Transverse colon (tissue), 3 donors: ENCODE data around the gene EP300.

ENCODE experiments used
- POLR2A ChIP-seq: fragments of 450-650 bp; IDR thresholded peaks from one replicate; pipeline ENCODE4 v1.6.1; 2016; ENCODE audit warnings: antibody characterized with exemption, mild to moderate bottlenecking, moderate library complexity
- TF ChIP-seq, protein P1 (sequence below), 5 experiments: fragments of 200-600 bp in 3 of 5; fragments of 450-650 bp in 2 of 5; sonication (generic) in 3 of 5; IDR thresholded peaks; 1 replicate in 2 of 5; 2 replicates in 3 of 5; pipeline ENCODE4 v1.5.1; 2016 to 2017; ENCODE audit warnings: antibody characterized with exemption in 5 of 5, inconsistent platforms in 3 of 5, mild to moderate bottlenecking in 2 of 5, moderate library complexity in 1 of 5

DNA sequence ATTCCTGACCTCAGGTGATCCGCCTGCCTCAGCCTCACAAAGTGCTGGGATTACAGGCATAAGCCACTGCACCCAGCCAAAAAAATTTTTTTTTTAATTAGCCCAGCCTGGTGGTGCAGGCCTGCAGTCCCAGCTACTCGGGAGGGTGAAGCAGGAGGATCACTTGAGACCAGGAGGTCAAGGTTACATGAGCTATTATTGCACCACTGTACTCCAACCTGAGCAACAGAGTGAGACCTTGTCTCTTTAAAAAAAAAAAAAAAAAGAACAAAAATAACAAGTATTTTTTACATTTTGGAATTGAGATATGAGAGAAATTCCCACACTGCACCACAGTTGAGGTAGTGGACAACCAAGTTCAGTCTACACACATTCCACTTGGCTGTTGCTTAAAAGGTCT, 99.1 kb downstream of the EP300 start:
- TF ChIP-seq POLR2A = no peak
- TF ChIP-seq, protein P1, sequence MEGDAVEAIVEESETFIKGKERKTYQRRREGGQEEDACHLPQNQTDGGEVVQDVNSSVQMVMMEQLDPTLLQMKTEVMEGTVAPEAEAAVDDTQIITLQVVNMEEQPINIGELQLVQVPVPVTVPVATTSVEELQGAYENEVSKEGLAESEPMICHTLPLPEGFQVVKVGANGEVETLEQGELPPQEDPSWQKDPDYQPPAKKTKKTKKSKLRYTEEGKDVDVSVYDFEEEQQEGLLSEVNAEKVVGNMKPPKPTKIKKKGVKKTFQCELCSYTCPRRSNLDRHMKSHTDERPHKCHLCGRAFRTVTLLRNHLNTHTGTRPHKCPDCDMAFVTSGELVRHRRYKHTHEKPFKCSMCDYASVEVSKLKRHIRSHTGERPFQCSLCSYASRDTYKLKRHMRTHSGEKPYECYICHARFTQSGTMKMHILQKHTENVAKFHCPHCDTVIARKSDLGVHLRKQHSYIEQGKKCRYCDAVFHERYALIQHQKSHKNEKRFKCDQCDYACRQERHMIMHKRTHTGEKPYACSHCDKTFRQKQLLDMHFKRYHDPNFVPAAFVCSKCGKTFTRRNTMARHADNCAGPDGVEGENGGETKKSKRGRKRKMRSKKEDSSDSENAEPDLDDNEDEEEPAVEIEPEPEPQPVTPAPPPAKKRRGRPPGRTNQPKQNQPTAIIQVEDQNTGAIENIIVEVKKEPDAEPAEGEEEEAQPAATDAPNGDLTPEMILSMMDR (IDR thresholded peaks at IDR 0.05) = no peak
